ENCODE measurements around the gene RHOT2.

Gene RHOT2

DNA sequence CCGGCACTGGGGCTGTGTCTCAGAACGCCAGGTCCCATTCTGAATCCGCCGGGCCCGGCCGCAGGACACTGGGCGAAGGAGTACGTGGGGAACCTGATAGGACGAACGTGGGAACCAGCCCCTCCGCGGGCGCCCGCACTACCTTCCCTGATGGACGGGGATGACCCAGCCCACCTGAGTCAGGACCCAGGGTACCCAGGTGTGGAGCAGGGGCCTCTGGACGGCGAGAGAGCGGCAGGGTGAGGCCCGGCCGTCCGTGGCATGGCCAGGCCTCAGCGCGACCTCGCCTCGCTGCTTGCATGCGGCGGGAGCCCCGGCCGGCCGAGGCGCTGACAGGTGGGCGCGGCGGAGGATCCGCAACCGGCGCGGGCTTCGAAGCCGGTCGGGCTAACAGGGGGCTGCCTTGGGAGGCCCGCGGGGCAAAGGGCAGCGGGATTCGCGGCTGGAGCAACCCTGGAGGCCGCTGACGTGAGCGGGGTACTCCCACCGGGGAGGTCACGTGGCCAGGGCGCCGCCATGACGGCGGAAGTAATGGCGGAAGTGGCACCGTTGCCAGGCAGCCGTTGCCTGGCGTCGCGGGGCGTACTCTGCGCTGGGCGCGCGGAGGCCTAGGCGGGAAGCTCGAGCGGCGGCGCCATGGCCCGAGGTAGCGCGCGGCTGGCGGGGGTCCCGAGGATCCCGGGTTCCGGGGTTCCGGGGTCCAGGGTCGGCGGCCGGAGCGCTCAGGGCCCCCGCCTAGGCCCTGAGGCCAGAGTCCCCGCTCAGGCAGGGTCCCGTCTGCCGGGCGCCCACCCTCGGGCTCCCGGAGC, 18.9 kb upstream of the RHOT2 start, which contains the start of gene WDR90:
TSS of gene WDR90 (plus strand) at position 585 of the 809 bp plus-strand sequence. CDS start at position 637, 52 bp downstream.
- Mint-ChIP-seq H3K4me1 (ENCODE audit: low read depth) (peaks cover 10% of the 10 kb centered on the region), H3K4me3 (peak within 1 kb of the TSS; percentile 77), H3K27me3 (ENCODE audit: low read depth) (no peaks in the 10 kb centered on the region), H3K36me3 (ENCODE audit: low read depth) (no peaks in the 10 kb centered on the region), H3K27ac (peak within 1 kb of the TSS; percentile 49), H3K9me3 (no peaks in the 10 kb centered on the region)

DNA sequence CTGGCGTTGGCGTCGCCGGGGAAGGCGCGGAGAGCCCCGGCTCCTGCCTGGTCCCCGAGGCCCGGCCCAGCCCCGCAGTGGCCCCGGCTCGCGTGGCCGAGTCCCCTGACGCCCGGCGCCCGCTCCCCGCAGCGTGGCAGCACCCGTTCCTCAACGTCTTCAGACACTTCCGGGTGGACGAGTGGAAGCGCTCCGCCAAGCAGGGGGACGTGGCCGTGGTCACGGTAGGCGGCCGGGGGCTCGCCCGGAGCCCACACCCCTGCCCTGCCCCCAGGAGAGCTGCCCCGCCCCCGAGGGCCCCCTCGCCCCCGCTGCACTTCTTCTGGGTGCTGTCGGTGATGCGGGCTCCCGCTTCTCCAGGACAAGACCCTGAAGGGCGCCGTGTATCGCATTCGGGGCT, 18.3 kb upstream of the RHOT2 start:
- peak overlapping the region; percentile 67 for H3K4me3 Mint-ChIP-seq
- no peak overlapping the region for H3K27ac Mint-ChIP-seq
- H3K36me3 Mint-ChIP-seq (ENCODE audit: low read depth), result no peaks in the 10 kb centered on the region
- H3K9me3 Mint-ChIP-seq, result no peaks in the 10 kb centered on the region
- H3K27me3 Mint-ChIP-seq (ENCODE audit: low read depth), result no peaks in the 10 kb centered on the region
- peaks cover 6% of the 10 kb centered on the region for H3K4me1 Mint-ChIP-seq (ENCODE audit: low read depth)

DNA sequence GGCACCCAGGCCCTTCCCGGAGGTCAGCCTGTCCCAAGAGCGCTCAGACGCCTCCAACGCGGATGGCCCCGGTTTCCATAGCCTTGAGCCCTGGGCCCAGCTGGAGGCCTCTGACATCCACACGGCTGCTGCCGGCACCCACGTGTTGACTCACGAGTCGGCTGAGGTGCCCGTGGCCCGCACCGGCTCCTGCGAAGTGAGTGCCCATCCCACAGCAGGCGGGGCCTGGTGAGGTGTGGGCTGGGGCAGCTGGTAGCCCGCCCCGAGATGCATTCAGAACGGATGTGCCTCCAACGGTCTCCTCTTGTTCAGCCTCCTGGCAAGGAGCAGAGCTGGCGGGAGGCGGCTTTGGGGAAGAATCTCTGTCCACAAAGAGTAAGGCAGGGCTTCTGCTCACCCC, 16.1 kb upstream of the RHOT2 start:
- no peaks in the 10 kb centered on the region for H3K27me3 Mint-ChIP-seq (ENCODE audit: low read depth)
- H3K27ac Mint-ChIP-seq, result no peak overlapping the region
- H3K4me1 Mint-ChIP-seq (ENCODE audit: low read depth), result peaks cover 5% of the 10 kb centered on the region
- no peaks in the 10 kb centered on the region for H3K9me3 Mint-ChIP-seq
- no peak overlapping the region for H3K4me3 Mint-ChIP-seq
- no peaks in the 10 kb centered on the region for H3K36me3 Mint-ChIP-seq (ENCODE audit: low read depth)

DNA sequence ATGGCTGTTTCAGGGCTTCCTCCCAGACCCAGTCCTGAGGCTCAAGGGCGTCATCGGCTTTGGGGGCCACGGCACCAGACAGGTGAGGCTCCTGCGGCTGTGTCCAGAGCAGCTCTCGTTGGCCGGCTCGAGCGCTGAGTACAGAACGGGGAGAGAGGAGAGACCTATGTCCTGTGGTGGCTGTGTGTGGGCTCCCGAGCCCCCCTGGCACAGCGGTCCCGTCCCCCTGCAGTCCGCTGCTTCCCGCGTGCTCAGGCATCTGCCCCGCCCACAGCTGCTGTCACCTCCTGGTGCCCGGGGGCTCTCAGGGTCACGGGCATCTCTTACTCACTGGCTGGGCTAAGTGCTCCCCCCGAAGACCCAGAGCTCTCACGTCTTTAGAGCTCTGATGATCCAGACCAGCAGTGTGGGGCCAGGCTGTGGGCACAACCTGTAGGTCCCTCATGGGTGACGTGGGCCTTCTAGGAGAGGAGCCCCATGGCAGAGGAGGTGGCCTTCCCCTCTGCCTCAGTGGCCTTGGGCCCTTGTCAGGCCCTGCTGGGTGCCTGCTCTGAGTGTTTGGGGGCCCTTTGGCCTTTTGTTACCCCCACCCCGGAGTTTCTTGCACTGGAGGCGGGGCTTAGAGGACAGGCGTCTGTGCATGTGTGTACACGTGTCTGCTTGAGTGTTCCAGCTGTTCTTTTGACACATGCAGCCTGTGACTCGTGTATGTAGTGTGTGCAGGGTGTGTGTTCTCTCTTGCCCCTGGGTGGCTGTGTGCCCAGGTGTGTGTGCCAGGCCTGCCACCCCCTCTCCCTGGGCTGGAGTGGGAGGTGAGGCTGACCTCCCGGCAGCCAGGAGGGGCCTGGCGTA, 15.3 kb upstream of the RHOT2 start:
- Mint-ChIP-seq H3K27me3 (ENCODE audit: low read depth) (no peaks in the 10 kb centered on the region), H3K9me3 (no peaks in the 10 kb centered on the region), H3K27ac (no peak overlapping the region), H3K36me3 (ENCODE audit: low read depth) (no peaks in the 10 kb centered on the region), H3K4me3 (no peak overlapping the region), H3K4me1 (ENCODE audit: low read depth) (peaks cover 5% of the 10 kb centered on the region)

DNA sequence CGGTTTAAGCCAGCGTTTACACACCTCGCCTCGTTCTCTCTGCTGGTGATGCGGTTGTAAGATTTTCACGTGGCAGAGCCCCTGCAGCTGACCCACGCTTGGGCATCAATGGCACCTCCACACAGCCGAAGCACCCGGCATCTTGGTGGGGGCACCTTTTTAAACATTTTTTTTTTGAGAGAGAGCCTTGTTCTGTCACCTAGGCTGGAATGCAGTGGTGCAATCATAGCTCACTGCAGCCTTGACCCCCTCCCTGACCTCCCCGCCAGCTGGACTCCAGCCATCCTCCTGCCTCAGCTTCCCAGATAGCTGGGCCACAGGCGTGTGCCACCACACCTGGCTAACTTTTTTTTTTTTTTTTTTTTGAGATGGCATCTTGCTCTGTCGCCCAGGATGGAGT, 13.9 kb upstream of the RHOT2 start:
- H3K27me3 Mint-ChIP-seq (ENCODE audit: low read depth), result no peaks in the 10 kb centered on the region
- no peaks in the 10 kb centered on the region for H3K36me3 Mint-ChIP-seq (ENCODE audit: low read depth)
- no peak overlapping the region for H3K27ac Mint-ChIP-seq
- no peaks in the 10 kb centered on the region for H3K9me3 Mint-ChIP-seq
- H3K4me3 Mint-ChIP-seq, result no peak overlapping the region
- peaks cover 2% of the 10 kb centered on the region for H3K4me1 Mint-ChIP-seq (ENCODE audit: low read depth)

DNA sequence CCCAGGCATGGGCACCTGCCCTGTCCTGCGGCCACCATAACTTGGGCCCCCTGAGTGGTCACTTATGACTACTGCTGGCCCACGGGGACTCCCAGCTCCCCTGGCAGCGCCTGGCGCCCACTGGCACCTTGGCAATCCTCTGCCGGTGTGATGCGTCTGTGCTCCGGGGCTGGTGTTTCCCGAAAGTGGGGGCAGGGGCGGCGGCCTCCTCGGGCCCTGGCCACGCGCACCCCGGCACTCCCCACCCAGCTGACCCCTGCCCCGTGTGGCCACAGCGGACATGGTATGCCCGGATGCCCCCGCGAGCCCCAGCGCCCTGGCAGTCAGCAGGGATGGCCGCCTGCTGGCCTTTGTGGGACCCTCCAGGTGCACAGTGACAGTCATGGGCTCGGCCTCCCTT, 10.4 kb upstream of the RHOT2 start:
- Mint-ChIP-seq H3K4me3 (no peak overlapping the region), H3K36me3 (ENCODE audit: low read depth) (no peaks in the 10 kb centered on the region), H3K9me3 (no peaks in the 10 kb centered on the region), H3K4me1 (ENCODE audit: low read depth) (peaks cover 3% of the 10 kb centered on the region), H3K27ac (no peak overlapping the region), H3K27me3 (ENCODE audit: low read depth) (no peaks in the 10 kb centered on the region)

DNA sequence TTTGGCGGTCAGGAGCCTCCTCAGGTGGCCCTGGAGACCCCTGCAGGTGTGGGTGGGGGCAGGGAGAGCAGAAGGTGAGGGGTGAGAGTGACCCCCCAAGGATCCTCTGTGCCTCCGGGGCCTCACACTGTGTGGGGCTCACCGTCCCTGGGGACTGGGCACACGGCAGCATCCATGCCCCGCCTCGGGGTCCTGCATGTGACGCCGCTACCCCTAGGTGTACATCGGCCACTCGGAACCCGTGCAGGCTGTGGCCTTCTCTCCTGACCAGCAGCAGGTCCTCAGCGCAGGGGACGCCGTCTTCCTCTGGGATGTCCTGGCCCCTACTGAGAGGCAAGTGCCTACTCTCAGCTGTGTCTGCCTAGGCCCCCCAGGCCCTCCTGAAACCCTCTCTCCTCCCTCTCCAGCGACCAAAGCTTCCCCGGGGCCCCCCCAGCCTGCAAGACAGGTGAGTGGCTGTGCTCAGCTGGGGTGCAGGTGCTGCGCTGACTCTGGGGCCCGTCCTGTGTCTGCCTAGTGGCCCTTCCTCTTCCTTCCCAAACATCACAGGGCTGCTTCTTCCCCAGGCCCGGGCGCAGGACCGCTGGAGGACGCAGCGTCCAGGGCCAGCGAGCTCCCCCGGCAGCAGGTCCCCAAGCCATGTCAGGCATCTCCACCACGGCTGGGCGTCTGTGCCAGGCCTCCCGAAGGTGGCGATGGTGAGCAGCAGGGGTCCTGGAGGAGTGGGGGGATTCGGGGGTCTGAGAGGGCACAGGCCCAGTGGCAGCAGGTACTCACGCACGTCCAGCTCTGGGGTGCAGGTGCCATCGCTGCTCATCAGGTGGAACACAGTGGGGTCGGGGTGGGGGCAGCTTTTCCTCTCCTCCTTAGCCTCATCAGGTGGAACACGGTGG, 9.0 kb upstream of the RHOT2 start:
- H3K36me3 Mint-ChIP-seq (ENCODE audit: low read depth), result no peaks in the 10 kb centered on the region
- no peak overlapping the region for H3K4me3 Mint-ChIP-seq

DNA sequence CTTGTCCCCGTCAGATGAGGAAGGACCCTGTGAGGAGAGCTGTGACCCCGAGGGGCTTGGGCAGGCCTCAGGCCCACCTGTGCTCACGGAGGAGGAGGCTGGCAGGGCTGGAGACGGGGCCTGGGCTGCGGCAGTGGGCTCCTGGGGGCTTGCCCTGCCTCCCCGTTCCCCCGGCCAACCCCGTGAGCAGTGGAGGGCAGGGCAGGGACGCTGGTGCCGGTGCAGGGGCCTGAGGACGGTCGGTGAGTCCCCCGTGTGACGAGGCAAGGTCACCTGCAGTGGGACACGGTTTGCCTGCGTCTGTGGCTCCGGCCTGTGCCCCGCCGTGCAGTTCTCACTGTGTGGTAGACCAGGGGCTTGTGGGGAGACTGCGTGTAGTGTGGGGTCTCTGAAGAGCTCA, 8.3 kb upstream of the RHOT2 start:
- no peak overlapping the region for H3K27ac Mint-ChIP-seq
- no peaks in the 10 kb centered on the region for H3K9me3 Mint-ChIP-seq
- peaks cover 3% of the 10 kb centered on the region for H3K4me1 Mint-ChIP-seq (ENCODE audit: low read depth)
- no peaks in the 10 kb centered on the region for H3K27me3 Mint-ChIP-seq (ENCODE audit: low read depth)
- no peaks in the 10 kb centered on the region for H3K36me3 Mint-ChIP-seq (ENCODE audit: low read depth)
- no peak overlapping the region for H3K4me3 Mint-ChIP-seq

More for the DNA sequence above, 9.0 kb upstream of the RHOT2 start:
- Mint-ChIP-seq H3K9me3 (no peaks in the 10 kb centered on the region), H3K4me1 (ENCODE audit: low read depth) (peaks cover 3% of the 10 kb centered on the region), H3K27ac (no peak overlapping the region), H3K27me3 (ENCODE audit: low read depth) (no peaks in the 10 kb centered on the region)

DNA sequence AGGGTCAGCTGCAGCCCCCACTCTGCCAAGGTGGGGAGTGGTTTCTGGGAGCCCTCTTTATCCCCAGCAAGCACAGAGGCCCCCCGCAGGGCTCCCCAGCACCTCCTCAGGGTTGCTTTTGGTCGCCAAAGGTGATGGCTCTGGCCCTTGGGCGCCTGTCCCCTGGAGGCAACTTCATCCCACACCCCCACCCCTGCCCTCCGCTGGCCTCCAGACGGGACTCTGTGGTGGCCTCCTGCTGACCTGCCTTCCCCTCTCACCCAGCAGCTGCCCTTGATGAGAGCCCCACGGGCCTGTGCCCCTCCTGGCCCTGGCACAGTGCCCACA, 7.8 kb upstream of the RHOT2 start:
- no peak overlapping the region for H3K27ac Mint-ChIP-seq
- H3K9me3 Mint-ChIP-seq, result no peaks in the 10 kb centered on the region
- H3K4me3 Mint-ChIP-seq, result no peak overlapping the region
- H3K4me1 Mint-ChIP-seq (ENCODE audit: low read depth), result peaks cover 3% of the 10 kb centered on the region
- no peaks in the 10 kb centered on the region for H3K36me3 Mint-ChIP-seq (ENCODE audit: low read depth)
- H3K27me3 Mint-ChIP-seq (ENCODE audit: low read depth), result no peaks in the 10 kb centered on the region

DNA sequence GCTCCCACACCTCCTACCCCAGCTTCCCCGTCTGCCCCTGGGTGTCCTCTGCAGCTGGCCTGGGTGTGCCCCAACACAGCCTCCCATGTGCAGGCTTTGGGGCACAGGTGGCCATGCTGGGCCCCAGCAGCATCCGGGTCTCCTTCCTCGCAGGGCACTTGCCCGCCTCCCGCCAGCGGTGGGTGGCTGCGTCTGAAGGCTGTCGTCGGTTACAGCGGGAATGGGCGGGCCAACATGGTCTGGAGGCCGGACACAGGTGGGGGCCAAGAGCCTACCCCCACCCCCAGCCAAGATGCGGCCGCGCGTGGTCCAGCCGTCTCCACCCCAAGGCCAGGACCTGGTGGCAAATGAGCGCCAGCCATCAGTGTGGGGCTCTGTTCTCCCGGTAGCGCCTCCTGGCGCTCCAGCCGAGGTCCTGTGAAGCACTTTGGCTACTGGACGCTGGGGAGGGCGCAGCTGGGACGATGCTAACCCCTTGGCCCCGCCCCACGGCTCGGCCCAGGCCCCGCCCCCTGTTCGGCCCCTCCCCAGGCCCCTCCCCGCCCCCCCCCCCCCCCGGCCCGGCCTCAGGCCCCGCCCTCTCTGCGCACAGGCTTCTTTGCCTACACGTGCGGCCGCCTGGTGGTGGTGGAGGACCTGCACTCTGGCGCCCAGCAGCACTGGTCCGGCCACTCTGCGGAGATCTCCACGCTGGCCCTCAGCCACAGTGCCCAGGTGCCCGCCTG, 7.3 kb upstream of the RHOT2 start:
- Mint-ChIP-seq H3K27ac (no peak overlapping the region), H3K9me3 (no peaks in the 10 kb centered on the region), H3K36me3 (ENCODE audit: low read depth) (no peaks in the 10 kb centered on the region), H3K4me3 (no peak overlapping the region), H3K4me1 (ENCODE audit: low read depth) (peaks cover 3% of the 10 kb centered on the region), H3K27me3 (ENCODE audit: low read depth) (no peaks in the 10 kb centered on the region)

DNA sequence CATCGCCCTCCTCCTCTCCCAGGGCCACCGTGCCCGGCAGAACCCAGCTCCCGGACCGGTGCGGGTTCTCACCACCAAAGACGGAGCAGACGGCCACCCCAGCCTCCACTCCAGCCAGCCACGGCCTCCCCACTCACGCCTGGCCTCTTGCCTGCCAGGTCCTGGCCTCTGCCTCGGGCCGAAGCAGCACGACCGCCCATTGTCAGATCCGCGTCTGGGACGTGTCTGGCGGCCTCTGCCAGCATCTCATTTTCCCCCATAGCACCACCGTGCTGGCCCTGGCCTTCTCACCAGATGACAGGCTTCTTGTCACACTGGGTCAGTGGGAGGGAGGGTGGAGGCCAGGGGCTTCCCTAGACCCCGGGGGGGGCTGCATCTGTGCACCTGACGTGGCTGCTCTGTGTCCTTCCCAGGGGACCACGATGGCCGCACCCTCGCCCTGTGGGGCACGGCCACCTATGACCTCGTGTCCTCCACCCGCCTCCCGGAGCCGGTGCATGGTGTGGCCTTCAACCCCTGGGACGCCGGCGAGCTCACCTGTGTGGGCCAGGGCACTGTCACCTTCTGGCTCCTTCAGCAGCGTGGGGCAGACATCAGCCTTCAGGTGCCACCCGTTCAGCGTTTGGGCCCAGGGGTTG, 6.6 kb upstream of the RHOT2 start:
- Mint-ChIP-seq H3K4me3 (no peak overlapping the region), H3K36me3 (ENCODE audit: low read depth) (no peaks in the 10 kb centered on the region)

DNA sequence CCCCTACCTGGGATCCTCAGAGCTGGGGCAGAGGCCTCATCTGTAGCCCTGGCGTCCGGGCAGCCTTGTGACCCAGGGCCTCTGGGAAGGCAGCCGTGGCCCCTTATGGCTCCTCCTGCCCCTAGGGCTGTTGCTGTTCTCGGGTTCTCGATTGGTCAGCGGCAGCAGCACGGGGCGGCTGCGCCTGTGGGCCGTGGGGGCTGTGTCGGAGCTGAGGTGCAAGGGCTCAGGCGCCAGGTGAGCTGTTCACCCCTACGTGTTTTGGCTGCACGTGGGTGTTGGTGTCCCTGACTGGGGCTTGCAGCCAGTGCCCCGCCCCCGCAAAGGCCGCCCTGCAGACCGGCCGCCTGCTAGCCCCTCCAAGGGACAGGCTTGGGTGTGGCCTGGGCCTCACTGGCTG, 5.8 kb upstream of the RHOT2 start:
- Mint-ChIP-seq H3K27me3 (ENCODE audit: low read depth) (no peaks in the 10 kb centered on the region), H3K4me3 (no peak overlapping the region), H3K27ac (no peak overlapping the region), H3K4me1 (ENCODE audit: low read depth) (peaks cover 3% of the 10 kb centered on the region), H3K9me3 (no peaks in the 10 kb centered on the region), H3K36me3 (ENCODE audit: low read depth) (no peaks in the 10 kb centered on the region)

More for the DNA sequence above, 6.6 kb upstream of the RHOT2 start:
- no peaks in the 10 kb centered on the region for H3K27me3 Mint-ChIP-seq (ENCODE audit: low read depth)
- H3K27ac Mint-ChIP-seq, result no peak overlapping the region
- H3K4me1 Mint-ChIP-seq (ENCODE audit: low read depth), result peaks cover 3% of the 10 kb centered on the region
- no peaks in the 10 kb centered on the region for H3K9me3 Mint-ChIP-seq

DNA sequence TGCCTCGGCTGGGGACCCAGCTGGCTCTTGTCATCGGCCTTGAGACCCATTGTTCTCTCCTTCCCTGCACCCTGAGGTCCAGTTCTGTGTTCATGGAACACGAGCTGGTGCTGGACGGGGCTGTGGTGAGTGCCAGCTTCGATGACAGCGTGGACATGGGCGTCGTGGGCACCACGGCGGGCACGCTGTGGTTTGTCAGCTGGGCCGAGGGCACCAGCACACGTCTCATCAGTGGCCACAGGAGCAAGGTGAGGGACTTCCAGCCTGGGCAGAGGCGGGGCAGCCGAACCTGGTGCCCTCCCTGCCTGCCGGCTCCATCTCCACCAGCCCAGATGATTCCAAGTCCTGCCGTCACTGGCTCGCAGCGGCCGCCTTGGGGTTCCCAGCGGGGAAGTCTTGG, 5.3 kb upstream of the RHOT2 start:
- Mint-ChIP-seq H3K27me3 (ENCODE audit: low read depth) (no peaks in the 10 kb centered on the region), H3K36me3 (ENCODE audit: low read depth) (no peaks in the 10 kb centered on the region), H3K9me3 (no peaks in the 10 kb centered on the region), H3K4me3 (no peak overlapping the region), H3K4me1 (ENCODE audit: low read depth) (peaks cover 3% of the 10 kb centered on the region), H3K27ac (no peak overlapping the region)

All from T-helper 1 cell treated with Interleukin-12 subunit alpha and Interleukin-12 subunit beta and Interleukin-4 antibody, amounts not matched to agents 30 μg/mL and 1 μg/mL, for 36 hours (primary cell).